ENCODE measurements around the gene PRELP.

Gene PRELP

GRCh38 chr1:203511513-203511912, 35.9 kb downstream of the PRELP start:
- TF ChIP-seq CTCF (IDR thresholded peaks at IDR 0.05; ENCODE audit: borderline replicate concordance, insufficient read depth, low read depth, low read length) = no peak
- H3K4me3 ChIP-seq (ENCODE audit: low read depth, low read length) = no peak overlapping the region

- H3K4me3 ChIP-seq (ENCODE audit: low read depth, low read length) = no peak overlapping the region
- TF ChIP-seq CTCF (IDR thresholded peaks at IDR 0.05; ENCODE audit: borderline replicate concordance, insufficient read depth, low read depth, low read length) = no peak
Observed at GRCh38 chr1:203511930-203512329, 36.3 kb downstream of the PRELP start.

- H3K4me3 ChIP-seq (ENCODE audit: low read depth, low read length) = no peak overlapping the region
- no peak for TF ChIP-seq CTCF (IDR thresholded peaks at IDR 0.05; ENCODE audit: borderline replicate concordance, insufficient read depth, low read depth, low read length)
Observed at GRCh38 chr1:203512517-203512847, 36.9 kb downstream of the PRELP start.

- TF ChIP-seq CTCF (IDR thresholded peaks at IDR 0.05; ENCODE audit: borderline replicate concordance, insufficient read depth, low read depth, low read length) = no peak
- no peak overlapping the region for H3K4me3 ChIP-seq (ENCODE audit: low read depth, low read length)
Observed at GRCh38 chr1:203512848-203513584, 37.4 kb downstream of the PRELP start.

- no peak for TF ChIP-seq CTCF (IDR thresholded peaks at IDR 0.05; ENCODE audit: borderline replicate concordance, insufficient read depth, low read depth, low read length)
- H3K4me3 ChIP-seq (ENCODE audit: low read depth, low read length) = no peak overlapping the region
Observed at GRCh38 chr1:203513585-203514031, 38.0 kb downstream of the PRELP start.

GRCh38 chr1:203516184-203516583, 40.6 kb downstream of the PRELP start:
- no peak for TF ChIP-seq CTCF (IDR thresholded peaks at IDR 0.05; ENCODE audit: borderline replicate concordance, insufficient read depth, low read depth, low read length)
- no peak overlapping the region for H3K4me3 ChIP-seq (ENCODE audit: low read depth, low read length)

- TF ChIP-seq CTCF (IDR thresholded peaks at IDR 0.05; ENCODE audit: borderline replicate concordance, insufficient read depth, low read depth, low read length) = no peak
- no peak overlapping the region for H3K4me3 ChIP-seq (ENCODE audit: low read depth, low read length)
Observed at GRCh38 chr1:203516906-203517305, 41.3 kb downstream of the PRELP start.
